SKM-1 treated with dmso at 0.1 percent for 144 hours (cell line): ENCODE data around the gene CABP2.
"Not testable (repeated sequence)": the region's sequence is repeated elsewhere in the genome, so short reads cannot be mapped to it uniquely, and the experiment has no call there.

ENCODE experiments used
- DNase-seq: peaks from one replicate; lab custom pipeline; 2025; ENCODE audit not compliant: unreplicated experiment; lab: John Stamatoyannopoulos, UW

Gene CABP2

GRCh38 chr11:67539550-67539949, 16.3 kb upstream of the CABP2 start:
- no peak for DNase-seq

GRCh38 chr11:67538823-67539505, 15.7 kb upstream of the CABP2 start:
- no peak for DNase-seq

GRCh38 chr11:67538306-67538705, 15.1 kb upstream of the CABP2 start:
- DNase-seq: no peak

- DNase-seq: no peak
Observed at GRCh38 chr11:67535561-67535960, 12.3 kb upstream of the CABP2 start.

GRCh38 chr11:67534070-67534679, 10.9 kb upstream of the CABP2 start:
- no peak for DNase-seq

GRCh38 chr11:67532889-67533288, 9.6 kb upstream of the CABP2 start:
- no peak for DNase-seq

- DNase-seq: no peak
Observed at GRCh38 chr11:67530282-67530592, 7.0 kb upstream of the CABP2 start.

GRCh38 chr11:67528376-67528775, 5.1 kb upstream of the CABP2 start:
- no peak for DNase-seq

- DNase-seq: no peak
Observed at GRCh38 chr11:67525275-67525976, 2.2 kb upstream of the CABP2 start.

GRCh38 chr11:67524480-67524808, 1.2 kb upstream of the CABP2 start:
- no peak for DNase-seq

GRCh38 chr11:67523556-67524479, 572 bp upstream of the CABP2 start:
- DNase-seq: no peak

- DNase-seq: no peak
Observed at GRCh38 chr11:67522338-67522737, 908 bp downstream of the CABP2 start.

- DNase-seq: no peak
Observed at GRCh38 chr11:67521924-67522323, 1.3 kb downstream of the CABP2 start.

- no peak for DNase-seq
Observed at GRCh38 chr11:67520856-67521824, 2.1 kb downstream of the CABP2 start.

- DNase-seq: no peak
Observed at GRCh38 chr11:67519726-67520125, 3.5 kb downstream of the CABP2 start.

- DNase-seq: no peak
Observed at GRCh38 chr11:67517784-67518552, 5.3 kb downstream of the CABP2 start.

GRCh38 chr11:67516806-67517205, 6.4 kb downstream of the CABP2 start:
- DNase-seq: no peak

GRCh38 chr11:67514116-67514515, 9.1 kb downstream of the CABP2 start:
- no peak for DNase-seq

GRCh38 chr11:67511558-67511957, 11.7 kb downstream of the CABP2 start:
- not testable (repeated sequence) for DNase-seq

GRCh38 chr11:67510023-67510345, 13.3 kb downstream of the CABP2 start:
- no peak for DNase-seq
